PC-9 (cell line): ENCODE results near the gene STAB2. TPM values are rescaled to one million over a fixed set of nuclear protein-coding genes. Genes with fewer than 3 reads are reported as not detected.

Experiments
- BruUV-seq: library from RNA; stranded (reverse); fragments of 400-500 nt; replicated peaks from 2 replicates; lab custom pipeline; 2021; lab: Mats Ljungman, UMichigan
- CTCF ChIA-PET: fragments of 300-600 bp; sonication (Branson Sonifier 250); formaldehyde crosslinking; loops from one replicate; lab custom pipeline; 2022; ENCODE audit warnings: antibody characterized with exemption; lab: Charles Lee
- POLR2A ChIA-PET: fragments of 300-600 bp; sonication (Branson Sonifier 250); formaldehyde crosslinking; loops from one replicate; lab custom pipeline; 2022; ENCODE audit warnings: antibody characterized with exemption; ENCODE audit not compliant: unreplicated experiment; lab: Charles Lee
- DNase-seq, 2 experiments: peaks; one replicate each; pipeline versions ENCODE4 v3.0.0 to v3.0.0-alpha.2; 2015 to 2022; ENCODE audit warnings: mixed read lengths in 1 of 2
- H2AFZ ChIP-seq: fragments of 200-600 bp; sonication (generic); 2 replicates; pipeline ENCODE4 v1.8.1; 2017; ENCODE audit warnings: antibody characterized with exemption
- H3F3A ChIP-seq: fragments of 200-600 bp; sonication (generic); 2 replicates; pipeline ENCODE4 v1.8.1; 2017; ENCODE audit warnings: antibody characterized with exemption, mild to moderate bottlenecking, low read depth; ENCODE audit not compliant: insufficient read depth
- H3K27ac ChIP-seq: fragments of 200-600 bp; sonication (generic); 2 replicates; pipeline ENCODE4 v1.6.1; 2016; ENCODE audit warnings: mixed run types
- H3K27me3 ChIP-seq: fragments of 200-600 bp; sonication (generic); 2 replicates; pipeline ENCODE4 v1.6.1; 2016; ENCODE audit warnings: low read depth, mixed run types; ENCODE audit not compliant: insufficient read depth
- H3K36me3 ChIP-seq: fragments of 200-600 bp; sonication (generic); 2 replicates; pipeline ENCODE4 v1.6.1; 2016; ENCODE audit warnings: low read depth, mixed run types
- H3K4me1 ChIP-seq: fragments of 200-600 bp; sonication (generic); replicated peaks from 2 replicates; pipeline ENCODE4 v1.6.1; 2016; ENCODE audit warnings: mixed run types; ENCODE audit not compliant: insufficient read depth
- H3K4me2 ChIP-seq: fragments of 200-600 bp; sonication (generic); 2 replicates; pipeline ENCODE4 v1.6.1; 2017; ENCODE audit warnings: mixed run types
- H3K4me3 ChIP-seq: fragments of 200-600 bp; sonication (generic); 2 replicates; pipeline ENCODE4 v1.6.1; 2016; ENCODE audit warnings: mixed run types
- H3K79me2 ChIP-seq: fragments of 200-600 bp; sonication (generic); 2 replicates; pipeline ENCODE4 v1.6.1; 2017; ENCODE audit warnings: low read depth, mixed run types
- H3K9me2 ChIP-seq: fragments of 200-600 bp; sonication (generic); 2 replicates; pipeline ENCODE4 v1.8.1; 2017; ENCODE audit warnings: mild to moderate bottlenecking; ENCODE audit not compliant: insufficient read depth
- H3K9me3 ChIP-seq: fragments of 200-600 bp; sonication (generic); 2 replicates; pipeline ENCODE4 v1.8.1; 2016; ENCODE audit warnings: low read depth; ENCODE audit not compliant: insufficient read depth
- H4K20me1 ChIP-seq: fragments of 200-600 bp; sonication (generic); 2 replicates; pipeline ENCODE4 v1.8.1; 2017; ENCODE audit not compliant: insufficient read depth
- CTCF ChIP-seq: fragments of 200-600 bp; sonication (generic); conservative IDR thresholded peaks from 2 replicates; pipeline ENCODE4 v1.6.1; 2017; ENCODE audit warnings: mixed run types, antibody characterized with exemption, mild to moderate bottlenecking, moderate library complexity
- EZH2 ChIP-seq: fragments of 200-600 bp; sonication (generic); IDR thresholded peaks from 2 replicates; pipeline ENCODE4 v1.8.0; 2017; ENCODE audit warnings: antibody characterized with exemption, low read depth
- intact Hi-C: fragments of 100-400 bp; cut with micrococcal nuclease; formaldehyde crosslinking; loops from one replicate; pipeline ENCODE4 v1.10.0; 2022; ENCODE audit not compliant: unreplicated experiment
- total RNA-seq: library from RNA; stranded (reverse); gene quantifications from 2 replicates; pipeline ENCODE4 v1.2.3, GENCODE V29; 2021

STAB2 gene
- total RNA-seq, 1 experiment from 2014 or later, result not detected

- Histone ChIP-seq H3K27ac (no peak overlapping the region), H3K4me2 (no peak overlapping the region), H3K9me2 (no peaks in the 10 kb centered on the region), H3K4me1 (peaks cover 26% of the 10 kb centered on the region), H3K27me3 (no peaks in the 10 kb centered on the region), H3K79me2 (no peaks in the 10 kb centered on the region), H3K4me3 (no peak overlapping the region), H4K20me1 (no peaks in the 10 kb centered on the region), H2AFZ (no peak overlapping the region), H3K36me3 (no peaks in the 10 kb centered on the region), H3K9me3 (no peaks in the 10 kb centered on the region), H3F3A (no peaks in the 10 kb centered on the region; the same call in 1 of the 2 replicates)
- BruUV-seq, result no TSS peak
- DNase-seq, result no peak
- ChIA-PET CTCF (no interaction called here), POLR2A (no interaction called here)
- TF ChIP-seq CTCF (no peak), EZH2 (no peak)
- intact Hi-C loops, result no loop called here
Measured at GRCh38 chr12:103745962-103746361, 158.9 kb downstream of the STAB2 start.

- intact Hi-C loops, result no loop called here
- peak; percentile 12 to 91 for DNase-seq
- Histone ChIP-seq H3K27ac (peak overlapping the region; percentile 49), H3K9me3 (no peaks in the 10 kb centered on the region), H3K36me3 (no peaks in the 10 kb centered on the region), H2AFZ (no peak overlapping the region), H3K4me1 (peaks cover 20% of the 10 kb centered on the region), H3F3A (no peaks in the 10 kb centered on the region; the same call in 1 of the 2 replicates), H3K27me3 (no peaks in the 10 kb centered on the region), H3K9me2 (no peaks in the 10 kb centered on the region), H4K20me1 (no peaks in the 10 kb centered on the region), H3K4me3 (no peak overlapping the region), H3K4me2 (peak overlapping the region; percentile 48), H3K79me2 (no peaks in the 10 kb centered on the region)
- no TSS peak for BruUV-seq
- TF ChIP-seq EZH2, result no peak
- no peak for TF ChIP-seq CTCF
- ChIA-PET CTCF (no interaction called here), POLR2A (interaction anchor here (0.6 kb wide), 1 partner anchor 92 kb away, joined by 5 read pairs; no protein-coding TSS in a partner anchor)
Measured at GRCh38 chr12:103748002-103748401, 160.9 kb downstream of the STAB2 start.

GRCh38 chr12:103748875-103749274 is 161.8 kb downstream of the STAB2 start:
- Histone ChIP-seq H3K9me2 (no peaks in the 10 kb centered on the region; the same call in 1 of the 2 replicates), H3K27ac (peak overlapping the region; percentile 49; the same call in 1 of the 2 replicates), H3K36me3 (no peaks in the 10 kb centered on the region), H3K79me2 (no peaks in the 10 kb centered on the region), H4K20me1 (no peaks in the 10 kb centered on the region), H3K4me2 (0 out of 2 replicates have a peak overlapping the region, but pooled peaks have one; percentile 48), H3K27me3 (no peaks in the 10 kb centered on the region), H3K4me1 (peaks cover 20% of the 10 kb centered on the region), H3K4me3 (no peak overlapping the region), H3K9me3 (no peaks in the 10 kb centered on the region), H2AFZ (no peak overlapping the region), H3F3A (no peaks in the 10 kb centered on the region; the same call in 1 of the 2 replicates)
- DNase-seq, result no peak
- TF ChIP-seq EZH2 (no peak), CTCF (no peak)
- no TSS peak for BruUV-seq
- POLR2A ChIA-PET, result no interaction called here
- intact Hi-C loops, result no loop called here
- CTCF ChIA-PET, result no interaction called here
